SK-N-SH (cell line): ENCODE measurements around the gene PEF1. TPM values are rescaled to one million over a fixed set of nuclear protein-coding genes. Genes with fewer than 3 reads are reported as not detected.

Source experiments
- CTCF ChIA-PET: fragments of 300-600, 350-600 bp; formaldehyde crosslinking; extraction: SDS; loops from one replicate; lab custom pipeline; 2021; lab: Yijun Ruan, JAX
- POLR2A ChIA-PET: fragments of 350-600 bp; sonication (Branson Sonifier 250); formaldehyde crosslinking; extraction: SDS; loops from one replicate; lab custom pipeline; 2020; ENCODE audit warnings: antibody characterized with exemption, inconsistent platforms; lab: Yijun Ruan, JAX
- DNase-seq: peaks from one replicate; pipeline ENCODE4 v3.0.0; 2012
- H2AFZ ChIP-seq: fragments of 200-600 bp; sonication (generic); 2 replicates; pipeline ENCODE4 v1.8.1; 2016; ENCODE audit warnings: antibody characterized with exemption, mild to moderate bottlenecking, low read depth
- H3F3A ChIP-seq: fragments of 200-600 bp; sonication (generic); replicated peaks from 2 replicates; pipeline ENCODE3; 2016; ENCODE audit warnings: antibody characterized with exemption, mild to moderate bottlenecking; ENCODE audit not compliant: insufficient read depth
- H3K27ac ChIP-seq, 2 experiments: fragments of 200-500 bp in 1 of 2; fragments of 200-600 bp in 1 of 2; sonication (Bioruptor generic) in 1 of 2; sonication (generic), shearing (Covaris generic) in 1 of 2; 2 replicates each; pipeline versions ENCODE4 v1.5.1 to v1.6.1; 2014 to 2016; ENCODE audit warnings: low read depth in 2 of 2, inconsistent platforms in 1 of 2, low read length in 1 of 2, mild to moderate bottlenecking in 1 of 2, mixed read lengths in 1 of 2
- H3K27me3 ChIP-seq: fragments of 200-600 bp; sonication (generic), shearing (Covaris generic); 2 replicates; pipeline ENCODE4 v1.6.1; 2016; ENCODE audit warnings: mixed run types; ENCODE audit not compliant: insufficient read depth
- H3K36me3 ChIP-seq, 2 experiments: fragments of 200-500 bp in 1 of 2; fragments of 200-600 bp in 1 of 2; sonication (Bioruptor generic) in 1 of 2; sonication (generic) in 1 of 2; replicated peaks in 1 of 2; 2 replicates each; pipeline versions ENCODE3 to v1.5.1; 2014 to 2016; ENCODE audit warnings: low read length in 1 of 2, mild to moderate bottlenecking in 1 of 2; ENCODE audit not compliant: insufficient read depth in 2 of 2, control insufficient read depth in 1 of 2
- H3K4me1 ChIP-seq, 2 experiments: fragments of 200-500 bp in 1 of 2; fragments of 200-600 bp in 1 of 2; sonication (Bioruptor generic) in 1 of 2; sonication (generic), shearing (Covaris generic) in 1 of 2; 2 replicates each; pipeline versions ENCODE4 v1.5.1 to v1.6.1; 2014 to 2016; ENCODE audit warnings: low read depth in 1 of 2, low read length in 1 of 2, mixed run types in 1 of 2; ENCODE audit not compliant: insufficient read depth in 2 of 2, control insufficient read depth in 1 of 2
- H3K4me2 ChIP-seq: fragments of 200-600 bp; sonication (generic), shearing (Covaris generic); 2 replicates; pipeline ENCODE4 v1.6.1; 2017; ENCODE audit warnings: mixed run types
- H3K4me3 ChIP-seq, 2 experiments: fragments of 200-500 bp in 1 of 2; fragments of 200-600 bp in 1 of 2; sonication (Bioruptor generic) in 1 of 2; sonication (generic), shearing (Covaris generic) in 1 of 2; 2 replicates each; pipeline versions ENCODE4 v1.5.1 to v1.8.1; 2014 to 2016; ENCODE audit warnings: low read depth in 2 of 2, inconsistent platforms in 1 of 2, low read length in 1 of 2, mild to moderate bottlenecking in 1 of 2, mixed read lengths in 1 of 2, moderate library complexity in 1 of 2
- H3K79me2 ChIP-seq: fragments of 200-600 bp; sonication (generic); 2 replicates; pipeline ENCODE4 v1.8.1; 2017; ENCODE audit warnings: mild to moderate bottlenecking; ENCODE audit not compliant: insufficient read depth
- H3K9ac ChIP-seq: fragments of 200-600 bp; sonication (generic); 2 replicates; pipeline ENCODE4 v1.6.1; 2017; ENCODE audit warnings: mixed run types
- H3K9me2 ChIP-seq: fragments of 200-600 bp; sonication (generic); 2 replicates; pipeline ENCODE4 v1.6.1; 2017; ENCODE audit warnings: mixed run types
- H3K9me3 ChIP-seq: fragments of 200-600 bp; sonication (generic); 2 replicates; pipeline ENCODE4 v1.6.1; 2017; ENCODE audit warnings: mixed run types, mild to moderate bottlenecking, moderate library complexity
- H4K20me1 ChIP-seq: fragments of 200-600 bp; sonication (generic); 2 replicates; pipeline ENCODE4 v1.6.1; 2017; ENCODE audit warnings: mild to moderate bottlenecking, mixed run types; ENCODE audit not compliant: insufficient read depth
- CHD2 ChIP-seq: fragments of 150-350 bp; IDR thresholded peaks from 2 replicates; pipeline ENCODE4 v1.6.1; 2018; ENCODE audit warnings: low read length; ENCODE audit not compliant: partially characterized antibody
- ELF1 ChIP-seq: IDR thresholded peaks from 2 replicates; pipeline ENCODE4 v1.4.0; 2012
- EP300 ChIP-seq, 2 experiments: IDR thresholded peaks; 2 replicates each; pipeline versions ENCODE4 v1.4.0 to v1.6.1; 2012; ENCODE audit warnings: borderline replicate concordance in 1 of 2, low read depth in 1 of 2, low read length in 1 of 2
- GABPA ChIP-seq: IDR thresholded peaks from 2 replicates; pipeline ENCODE4 v1.4.0; 2012; ENCODE audit warnings: low read depth, mild to moderate bottlenecking
- GATA2 ChIP-seq: sonication (generic); formaldehyde crosslinking; IDR thresholded peaks from 2 replicates; pipeline ENCODE4 v1.5.0; 2020; ENCODE audit warnings: mild to moderate bottlenecking, missing genetic modification reagents
- MXI1 ChIP-seq: IDR thresholded peaks from 2 replicates; pipeline ENCODE4 v1.6.1; 2012; ENCODE audit warnings: mild to moderate bottlenecking, low read depth, low read length, improper control_type of control experiment
- NFIC ChIP-seq: IDR thresholded peaks from 2 replicates; pipeline ENCODE4 v1.4.0; 2012; ENCODE audit warnings: borderline replicate concordance
- RAD21 ChIP-seq: IDR thresholded peaks from 2 replicates; pipeline ENCODE4 v1.6.1; 2012; ENCODE audit warnings: mild to moderate bottlenecking, low read length
- RCOR1 ChIP-seq: fragments of 150-350 bp; IDR thresholded peaks from 2 replicates; pipeline ENCODE4 v1.6.1; 2017; ENCODE audit warnings: antibody characterized with exemption, low read length
- TAF1 ChIP-seq: IDR thresholded peaks from 2 replicates; pipeline ENCODE4 v1.6.1; 2012; ENCODE audit warnings: low read depth, mild to moderate bottlenecking, low read length, moderate library complexity, borderline replicate concordance
- TEAD4 ChIP-seq: IDR thresholded peaks from 2 replicates; pipeline ENCODE4 v1.4.0; 2012; ENCODE audit warnings: mild to moderate bottlenecking, borderline replicate concordance; ENCODE audit not compliant: insufficient read depth
- WGBS: methylation state at CpG from one replicate; pipeline ENCODE4 v1.1.6; 2017; ENCODE audit warnings: low lambda C conversion rate; 5-methylcytosine and 5-hydroxymethylcytosine counted together
- polyA plus RNA-seq, 3 experiments: library from polyadenylated mRNA; depleted of rRNA; stranded (reverse); fragments of >200 nt; gene quantifications; 2 replicates each; pipeline ENCODE4 v1.2.3, GENCODE V29; 2012
- TF ChIP-seq, protein P1 (sequence below): IDR thresholded peaks from 2 replicates; pipeline ENCODE4 v1.4.0; 2012; ENCODE audit warnings: low read depth
- TF ChIP-seq, protein P2 (sequence below): fragments of 150-350 bp; IDR thresholded peaks from 2 replicates; pipeline ENCODE4 v1.6.1; 2016; ENCODE audit warnings: mild to moderate bottlenecking, low read depth, low read length
- TF ChIP-seq, protein P3 (sequence below): IDR thresholded peaks from 2 replicates; pipeline ENCODE4 v1.4.0; 2012; ENCODE audit warnings: low read depth, borderline replicate concordance
- TF ChIP-seq, protein P4 (sequence below): fragments of 150-350 bp; IDR thresholded peaks from 2 replicates; pipeline ENCODE4 v1.6.1; 2017; ENCODE audit warnings: antibody characterized with exemption, low read length, low read depth, borderline replicate concordance

PEF1 gene
- polyA plus RNA-seq, 1 of the 3 experiments (the other 2 are of a cell fraction) = 51.9 TPM

DNA sequence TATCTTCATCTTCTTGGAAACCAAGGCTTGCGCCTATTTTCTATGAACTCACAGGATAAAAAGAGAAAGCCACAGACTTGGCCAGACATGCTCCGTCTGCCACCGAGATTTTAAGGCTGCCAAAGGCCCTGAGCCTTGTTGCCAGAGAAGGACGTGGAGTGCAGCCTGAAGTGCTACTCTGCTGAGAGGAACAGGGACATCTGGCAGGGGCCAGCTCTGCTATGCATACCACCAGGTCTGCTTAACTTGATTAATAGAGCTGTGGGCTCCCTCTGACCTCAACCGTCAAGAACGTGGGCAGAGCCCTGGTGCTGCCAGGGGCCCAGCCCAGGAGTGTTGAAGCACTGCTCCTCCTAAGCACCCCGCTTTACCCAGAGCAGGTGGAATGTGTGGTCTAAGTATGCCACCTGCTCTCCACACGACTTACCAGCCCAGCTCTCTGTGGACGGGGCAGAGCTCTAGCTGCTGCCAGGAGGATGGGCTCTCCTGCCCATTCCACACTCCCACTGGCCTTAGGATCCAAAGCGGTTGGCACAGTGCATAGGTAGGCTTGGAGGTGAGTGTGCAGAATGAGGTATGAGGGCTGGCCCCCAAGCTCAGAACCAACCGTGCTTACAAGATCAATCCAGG lies 16.6 kb downstream of the PEF1 start (continued):
- TF ChIP-seq RAD21 (no peak), ELF1 (no peak), TEAD4 (no peak), TAF1 (no peak), NFIC (no peak), EP300 (IDR thresholded peaks at IDR 0.05; ENCODE audit: borderline replicate concordance in 1 of 2, low read depth in 1 of 2, low read length in 1 of 2) (peak in 1 of 2 experiments; percentile 75; a peak in 2 of 4 replicates)
- TF ChIP-seq, protein P1, sequence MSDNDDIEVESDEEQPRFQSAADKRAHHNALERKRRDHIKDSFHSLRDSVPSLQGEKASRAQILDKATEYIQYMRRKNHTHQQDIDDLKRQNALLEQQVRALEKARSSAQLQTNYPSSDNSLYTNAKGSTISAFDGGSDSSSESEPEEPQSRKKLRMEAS = no peak
- TF ChIP-seq, protein P2, sequence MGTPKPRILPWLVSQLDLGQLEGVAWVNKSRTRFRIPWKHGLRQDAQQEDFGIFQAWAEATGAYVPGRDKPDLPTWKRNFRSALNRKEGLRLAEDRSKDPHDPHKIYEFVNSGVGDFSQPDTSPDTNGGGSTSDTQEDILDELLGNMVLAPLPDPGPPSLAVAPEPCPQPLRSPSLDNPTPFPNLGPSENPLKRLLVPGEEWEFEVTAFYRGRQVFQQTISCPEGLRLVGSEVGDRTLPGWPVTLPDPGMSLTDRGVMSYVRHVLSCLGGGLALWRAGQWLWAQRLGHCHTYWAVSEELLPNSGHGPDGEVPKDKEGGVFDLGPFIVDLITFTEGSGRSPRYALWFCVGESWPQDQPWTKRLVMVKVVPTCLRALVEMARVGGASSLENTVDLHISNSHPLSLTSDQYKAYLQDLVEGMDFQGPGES = no peak
- TF ChIP-seq, protein P3, sequence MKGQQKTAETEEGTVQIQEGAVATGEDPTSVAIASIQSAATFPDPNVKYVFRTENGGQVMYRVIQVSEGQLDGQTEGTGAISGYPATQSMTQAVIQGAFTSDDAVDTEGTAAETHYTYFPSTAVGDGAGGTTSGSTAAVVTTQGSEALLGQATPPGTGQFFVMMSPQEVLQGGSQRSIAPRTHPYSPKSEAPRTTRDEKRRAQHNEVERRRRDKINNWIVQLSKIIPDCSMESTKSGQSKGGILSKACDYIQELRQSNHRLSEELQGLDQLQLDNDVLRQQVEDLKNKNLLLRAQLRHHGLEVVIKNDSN = no peak

DNA sequence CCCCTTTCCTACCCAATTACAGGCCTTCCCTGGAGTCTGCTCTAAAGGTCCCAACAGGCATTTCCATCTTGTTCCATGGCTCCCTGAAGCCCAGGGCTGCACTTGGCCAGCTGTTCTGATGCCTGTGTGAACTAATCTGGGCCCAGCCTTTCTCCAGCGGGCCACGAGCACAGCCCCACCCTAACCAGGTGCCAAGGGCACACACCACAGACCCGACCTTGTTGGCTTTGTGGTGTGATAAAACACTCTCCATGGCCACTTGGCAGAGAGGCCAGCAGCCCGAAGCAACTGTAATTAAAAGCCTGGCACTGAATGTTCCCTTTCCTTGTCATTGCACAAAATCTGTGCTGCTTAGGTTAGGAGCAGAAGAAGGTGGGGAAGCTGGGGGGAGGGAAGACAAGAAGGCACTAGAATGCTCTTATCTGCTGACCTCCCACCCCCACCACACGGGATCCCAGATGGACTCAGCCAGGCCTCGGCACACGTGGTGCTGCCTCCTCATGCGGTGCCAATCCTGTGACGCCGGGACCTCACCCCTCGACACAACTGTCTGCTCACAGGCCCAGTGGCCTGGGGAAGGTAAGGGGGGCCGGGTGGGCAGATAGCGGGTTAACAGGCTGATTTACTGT lies 17.3 kb downstream of the PEF1 start:
- Histone ChIP-seq H2AFZ (no peak overlapping the region), H3K9ac (no peak overlapping the region), H3K27ac (peak overlapping the region in 1 of 2 experiments; percentile 99; a peak in 3 of 4 replicates), H3K9me2 (no peaks in the 10 kb centered on the region), H3K27me3 (no peaks in the 10 kb centered on the region), H3K36me3 (peaks cover 4 to 33% of the 10 kb centered on the region in 2 experiments), H3K9me3 (no peaks in the 10 kb centered on the region), H3K4me3 (no peak overlapping the region; a peak in 1 of 4 replicates), H3K4me1 (peaks cover 5 to 61% of the 10 kb centered on the region in 2 experiments; a peak in 3 of 4 replicates), H4K20me1 (0 out of 2 replicates have a peak, but pooled peaks cover 4% of the 10 kb centered on the region), H3K4me2 (no peak overlapping the region; the same call in 1 of the 2 replicates), H3K79me2 (no peaks in the 10 kb centered on the region), H3F3A (no peaks in the 10 kb centered on the region)
- 57% methylated on average over 8 of the region's 13 CpGs for WGBS
- ChIA-PET POLR2A (interaction anchor here (2.7 kb wide), 1 partner anchor 17 kb away, joined by 13 read pairs; the partner anchor contains the start of gene PEF1), CTCF (interaction anchor here (1.0 to 4.7 kb wide), 13 partner anchors 9 to 360 kb away, joined by 3 to 51 read pairs (median 4); partner anchors contain the start of gene PEF1)
- DNase-seq = peak; percentile 82
- no peak for TF ChIP-seq GABPA
- TF ChIP-seq CHD2 = peak; percentile 12
- TF ChIP-seq GATA2 (CRISPR knock-in tag) = peak; percentile 85
- no peak; the same call in 1 of the 2 replicates for TF ChIP-seq RCOR1
- peak in 1 of 2 experiments; percentile 39; a peak in 1 of 4 replicates for TF ChIP-seq EP300 (IDR thresholded peaks at IDR 0.05; ENCODE audit: borderline replicate concordance in 1 of 2, low read depth in 1 of 2, low read length in 1 of 2)
- TF ChIP-seq, protein P4, sequence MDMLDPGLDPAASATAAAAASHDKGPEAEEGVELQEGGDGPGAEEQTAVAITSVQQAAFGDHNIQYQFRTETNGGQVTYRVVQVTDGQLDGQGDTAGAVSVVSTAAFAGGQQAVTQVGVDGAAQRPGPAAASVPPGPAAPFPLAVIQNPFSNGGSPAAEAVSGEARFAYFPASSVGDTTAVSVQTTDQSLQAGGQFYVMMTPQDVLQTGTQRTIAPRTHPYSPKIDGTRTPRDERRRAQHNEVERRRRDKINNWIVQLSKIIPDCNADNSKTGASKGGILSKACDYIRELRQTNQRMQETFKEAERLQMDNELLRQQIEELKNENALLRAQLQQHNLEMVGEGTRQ = peak; percentile 40; the same call in 1 of the 2 replicates
- TF ChIP-seq TEAD4 = no peak
- no peak for TF ChIP-seq NFIC
- peak; percentile 71; the same call in 1 of the 2 replicates for TF ChIP-seq MXI1
